Measurements from ENCODE around the gene NAA15. TPM values are rescaled to one million over a fixed set of nuclear protein-coding genes. Genes with fewer than 3 reads are reported as not detected.
"Not testable (repeated sequence)": the region's sequence is repeated elsewhere in the genome, so short reads cannot be mapped to it uniquely, and the experiment has no call there.

NAA15 gene
- total RNA-seq: 100 to 1,000 TPM; 116 to 122 TPM
- 47.0 TPM for polyA plus RNA-seq

DNA sequence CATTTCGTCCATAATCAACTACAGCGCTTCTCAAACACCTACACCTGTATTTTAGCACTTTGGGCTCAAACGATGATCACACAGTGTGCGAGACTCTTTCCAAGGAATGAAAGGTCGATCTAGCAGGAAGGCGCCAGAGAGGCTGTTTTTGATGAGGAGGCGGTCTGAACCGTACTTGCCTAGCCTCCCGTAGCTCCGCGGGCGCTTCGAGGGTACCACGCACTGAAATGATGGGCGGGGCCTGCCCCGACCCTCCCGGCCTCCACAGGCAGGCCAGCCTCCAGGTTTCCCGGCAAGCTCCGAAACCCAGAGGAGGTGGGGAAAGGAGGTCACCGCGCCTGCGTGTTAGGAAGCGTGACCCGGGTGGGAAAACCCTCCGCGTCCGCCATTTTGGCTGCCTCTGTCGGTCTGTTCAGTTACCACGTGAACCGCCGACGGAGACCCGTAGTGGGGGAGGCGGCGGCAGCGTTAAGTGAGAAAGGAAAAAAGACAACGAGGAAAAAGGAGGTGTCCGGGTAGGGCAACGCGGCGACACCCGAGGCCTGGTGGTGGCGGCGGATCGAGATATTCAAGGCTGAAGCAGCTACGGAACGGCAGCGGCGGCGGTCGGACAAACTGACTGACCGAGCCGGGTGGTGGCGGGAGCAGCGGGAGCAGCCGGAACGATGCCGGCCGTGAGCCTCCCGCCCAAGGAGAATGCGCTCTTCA lies at the start of gene NAA15:
NAA15 (plus strand) TSS at position 393 of the 708 bp plus-strand sequence; CDS start at position 666, 273 bp downstream.
- DNase-seq: peak; percentile 97 to 98 (median 98)
- no peaks in the 10 kb centered on the region for H3K36me3 ChIP-seq (ENCODE audit: insufficient read depth, low read length)
- Mint-ChIP-seq H3K9me3 (peaks cover 0 to 1% (median 0%) of the 10 kb centered on the region in 5 donors), H3K27me3 (peaks cover 0 to 1% of the 10 kb centered on the region in 2 donors), H3K36me3 (peaks cover 4 to 30% (median 9%) of the 10 kb centered on the region in 3 donors), H3K4me1 (peaks cover 51 to 69% (median 68%) of the 10 kb centered on the region in 3 donors), H3K27ac (peak within 1 kb of the TSS; percentile 97 to 100 (median 99)), H3K4me3 (peak within 1 kb of the TSS; percentile 96 to 100 (median 99))
- no peaks in the 10 kb centered on the region for H3K27me3 ChIP-seq (ENCODE audit: insufficient read depth, low read length, poor library complexity, severe bottlenecking)
- no peaks in the 10 kb centered on the region for H3K9me3 ChIP-seq (ENCODE audit: low read length)
- ChIA-PET POLR2A (interaction anchor here (0.6 to 3.6 kb wide), 13 partner anchors 11 to 286 kb away, joined by 3 to 25 read pairs (median 7); partner anchors contain the start of genes ELF2, NOCT and SETD7), CTCF (interaction anchor here (0.7 to 2.9 kb wide), 12 partner anchors 11 to 852 kb away, joined by 3 to 10 read pairs (median 6); partner anchors contain the start of genes ELF2, MAML3 and SETD7)
- peaks cover 34% of the 10 kb centered on the region for H3K4me1 ChIP-seq (ENCODE audit: insufficient read depth, low read length)
- H3K27ac ChIP-seq (ENCODE audit: low read depth, low read length): peak within 1 kb of the TSS; percentile 89
- peak within 1 kb of the TSS; percentile 90 for H3K4me3 ChIP-seq (ENCODE audit: low read length)

DNA sequence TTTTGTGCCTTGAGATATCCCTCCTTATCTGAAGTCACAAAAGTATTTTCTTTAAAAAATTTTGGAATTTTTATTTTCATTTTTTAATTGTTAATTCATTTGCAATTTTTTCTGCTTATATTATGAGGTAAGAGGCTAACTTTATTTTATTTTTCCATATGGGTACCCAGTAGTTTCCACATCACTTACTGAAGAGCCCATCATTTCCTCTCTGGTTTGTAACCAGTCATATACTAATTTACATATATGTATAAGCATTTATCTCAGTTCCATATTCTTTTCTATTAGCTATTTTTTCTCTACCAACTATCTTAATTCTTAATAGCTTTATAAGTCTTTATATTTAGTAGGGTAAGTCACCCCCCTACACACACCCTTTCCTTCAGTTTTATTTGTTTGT lies 48.3 kb upstream of the NAA15 start:
- no peaks in the 10 kb centered on the region for H3K27me3 ChIP-seq (ENCODE audit: insufficient read depth, low read length, poor library complexity, severe bottlenecking)
- POLR2A ChIA-PET: no interaction called here

DNA sequence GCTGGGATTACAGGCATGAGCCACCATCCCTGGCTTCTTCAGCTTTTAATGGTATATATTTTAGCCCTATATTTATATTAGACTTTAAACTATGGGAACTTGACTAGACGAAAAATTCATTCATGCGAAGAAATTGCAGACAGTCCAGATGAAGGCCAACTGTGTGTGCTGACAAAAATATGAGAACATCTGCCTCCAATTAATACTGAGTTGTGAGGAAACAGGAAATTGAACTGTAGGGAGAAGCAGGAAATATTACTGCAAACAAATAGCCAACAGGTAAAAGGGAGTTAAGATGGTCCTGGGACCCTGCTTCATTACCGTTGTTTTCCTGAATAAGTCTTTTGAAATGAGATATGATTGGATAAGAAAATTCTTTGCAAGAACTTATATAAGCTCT lies 47.6 kb upstream of the NAA15 start:
- H3K9me3 ChIP-seq (ENCODE audit: low read length): no peaks in the 10 kb centered on the region
- CTCF ChIA-PET: interaction anchor here (0.6 to 1.0 kb wide), 3 partner anchors 25 to 42 kb away, joined by 3 to 4 read pairs (median 3); no protein-coding TSS in a partner anchor

More for the DNA sequence above, 48.3 kb upstream of the NAA15 start:
- DNase-seq: no peak
- Mint-ChIP-seq H3K9me3 (no peaks in the 10 kb centered on the region), H3K4me1 (no peaks in the 10 kb centered on the region), H3K27me3 (no peaks in the 10 kb centered on the region), H3K36me3 (no peaks in the 10 kb centered on the region), H3K27ac (no peak overlapping the region), H3K4me3 (no peak overlapping the region)
- Histone ChIP-seq H3K27ac (ENCODE audit: low read depth, low read length) (no peak overlapping the region), H3K36me3 (ENCODE audit: insufficient read depth, low read length) (no peaks in the 10 kb centered on the region), H3K9me3 (ENCODE audit: low read length) (no peaks in the 10 kb centered on the region), H3K4me1 (ENCODE audit: insufficient read depth, low read length) (no peaks in the 10 kb centered on the region), H3K4me3 (ENCODE audit: low read length) (no peak overlapping the region)
- CTCF ChIA-PET: interaction anchor here (0.9 to 1.0 kb wide), 2 partner anchors 24 to 43 kb away, joined by 3 to 4 read pairs; no protein-coding TSS in a partner anchor

DNA sequence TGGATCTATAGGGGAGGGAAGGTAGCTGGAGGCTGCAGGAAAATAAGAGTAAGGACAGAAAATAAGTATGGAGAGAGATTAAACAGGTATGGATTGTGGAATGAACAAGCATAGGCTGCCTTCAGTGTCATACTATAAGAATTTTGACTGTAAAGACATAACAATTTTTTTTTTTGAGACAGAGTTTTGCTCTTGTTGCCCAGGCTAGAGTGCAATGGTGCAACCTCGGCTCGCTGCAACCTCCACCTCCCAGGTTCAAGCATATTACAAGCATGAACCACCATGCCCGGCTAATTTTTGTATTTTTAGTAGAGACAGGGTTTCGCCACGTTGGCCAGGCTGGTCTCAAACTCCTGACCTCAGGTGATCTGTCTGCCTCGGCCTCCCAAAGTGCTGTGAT lies 45.7 kb upstream of the NAA15 start:
- CTCF ChIA-PET; H3K9me3 Mint-ChIP-seq; H3K27ac Mint-ChIP-seq; H3K4me3 ChIP-seq (ENCODE audit: low read length); H3K27me3 Mint-ChIP-seq; H3K36me3 ChIP-seq (ENCODE audit: insufficient read depth, low read length); H3K27me3 ChIP-seq (ENCODE audit: insufficient read depth, low read length, poor library complexity, severe bottlenecking); DNase-seq; H3K4me3 Mint-ChIP-seq; H3K9me3 ChIP-seq (ENCODE audit: low read length); H3K36me3 Mint-ChIP-seq; H3K4me1 ChIP-seq (ENCODE audit: insufficient read depth, low read length); H3K4me1 Mint-ChIP-seq; H3K27ac ChIP-seq (ENCODE audit: low read depth, low read length): not testable (repeated sequence)
- POLR2A ChIA-PET: interaction anchor here (1.0 kb wide), 1 partner anchor 11 kb away, joined by 3 read pairs; no protein-coding TSS in a partner anchor

More for the DNA sequence above, 47.6 kb upstream of the NAA15 start:
- no peaks in the 10 kb centered on the region for H3K4me1 ChIP-seq (ENCODE audit: insufficient read depth, low read length)
- no peaks in the 10 kb centered on the region for H3K27me3 ChIP-seq (ENCODE audit: insufficient read depth, low read length, poor library complexity, severe bottlenecking)
- no peaks in the 10 kb centered on the region for H3K27me3 Mint-ChIP-seq
- no peaks in the 10 kb centered on the region for H3K4me1 Mint-ChIP-seq
- H3K36me3 ChIP-seq (ENCODE audit: insufficient read depth, low read length): no peaks in the 10 kb centered on the region
- H3K27ac Mint-ChIP-seq: no peak overlapping the region
- H3K4me3 ChIP-seq (ENCODE audit: low read length): no peak overlapping the region
- no peak overlapping the region for H3K27ac ChIP-seq (ENCODE audit: low read depth, low read length)
- H3K4me3 Mint-ChIP-seq: no peak overlapping the region
- POLR2A ChIA-PET: no interaction called here
- DNase-seq: no peak
- H3K9me3 Mint-ChIP-seq: no peaks in the 10 kb centered on the region
- H3K36me3 Mint-ChIP-seq: no peaks in the 10 kb centered on the region

DNA sequence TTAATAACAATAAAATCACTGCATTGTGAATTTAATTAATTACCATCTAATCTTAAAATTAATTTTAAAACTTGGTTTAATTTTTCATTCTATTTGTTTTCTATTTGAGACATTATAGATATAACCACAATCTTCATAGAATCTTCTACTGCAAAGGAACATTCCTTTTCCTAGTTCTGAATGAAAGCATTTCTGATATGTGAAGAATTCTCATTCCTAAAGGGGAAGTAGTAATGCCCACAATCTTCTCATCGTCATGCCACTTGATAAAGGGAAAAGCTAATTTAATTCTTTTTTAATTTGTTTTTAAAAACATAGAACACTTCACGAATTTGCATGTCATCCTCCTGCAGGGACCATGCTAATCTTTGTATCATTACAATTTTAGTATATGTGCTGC lies 45.0 kb upstream of the NAA15 start:
- no peak for DNase-seq
- Mint-ChIP-seq H3K9me3 (no peaks in the 10 kb centered on the region), H3K36me3 (no peaks in the 10 kb centered on the region), H3K4me1 (no peaks in the 10 kb centered on the region), H3K27me3 (peaks cover 0 to 2% of the 10 kb centered on the region in 2 donors), H3K4me3 (no peak overlapping the region), H3K27ac (no peak overlapping the region)
- ChIA-PET CTCF (no interaction called here), POLR2A (no interaction called here)
- Histone ChIP-seq H3K27me3 (ENCODE audit: insufficient read depth, low read length, poor library complexity, severe bottlenecking) (no peaks in the 10 kb centered on the region), H3K9me3 (ENCODE audit: low read length) (no peaks in the 10 kb centered on the region), H3K4me1 (ENCODE audit: insufficient read depth, low read length) (no peaks in the 10 kb centered on the region), H3K27ac (ENCODE audit: low read depth, low read length) (no peak overlapping the region), H3K4me3 (ENCODE audit: low read length) (no peak overlapping the region), H3K36me3 (ENCODE audit: insufficient read depth, low read length) (no peaks in the 10 kb centered on the region)

DNA sequence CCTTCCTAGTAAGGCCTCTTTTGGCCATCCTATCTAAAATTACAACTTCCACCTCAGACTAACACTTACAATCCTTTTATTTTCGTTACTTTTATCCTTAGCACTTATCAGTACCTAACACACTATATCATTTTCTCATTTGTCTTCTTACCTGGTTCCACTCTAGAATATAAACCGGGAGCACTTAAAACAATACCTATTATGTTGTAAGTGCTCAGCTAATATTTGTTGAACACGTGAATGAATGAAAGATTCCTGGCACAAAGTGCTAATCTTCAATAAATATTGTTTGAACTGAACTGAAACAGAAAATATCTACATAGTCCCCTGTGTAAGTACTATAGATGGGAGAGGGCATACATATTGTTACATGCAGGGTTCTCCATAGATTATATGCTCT lies 35.7 kb upstream of the NAA15 start:
- Mint-ChIP-seq H3K4me3 (peak overlapping the region in 1 of 7 donors; percentile 46), H3K27me3 (peaks cover 0 to 1% of the 10 kb centered on the region in 2 donors), H3K9me3 (no peaks in the 10 kb centered on the region), H3K27ac (peak overlapping the region in 2 of 8 donors; percentile 10 to 75), H3K36me3 (no peaks in the 10 kb centered on the region), H3K4me1 (peaks cover 15 to 24% (median 19%) of the 10 kb centered on the region in 3 donors)
- ChIA-PET POLR2A (interaction anchor here (1.2 to 2.1 kb wide), 2 partner anchors 10 to 35 kb away, joined by 3 to 8 read pairs; partner anchors contain the start of gene NAA15), CTCF (interaction anchor here (1.2 to 2.9 kb wide), 3 partner anchors 15 to 36 kb away, joined by 5 to 20 read pairs (median 5); partner anchors contain the start of genes MGARP and NAA15)
- Histone ChIP-seq H3K4me3 (ENCODE audit: low read length) (no peak overlapping the region), H3K36me3 (ENCODE audit: insufficient read depth, low read length) (no peaks in the 10 kb centered on the region), H3K27me3 (ENCODE audit: insufficient read depth, low read length, poor library complexity, severe bottlenecking) (no peaks in the 10 kb centered on the region), H3K27ac (ENCODE audit: low read depth, low read length) (no peak overlapping the region), H3K4me1 (ENCODE audit: insufficient read depth, low read length) (peaks cover 12% of the 10 kb centered on the region), H3K9me3 (ENCODE audit: low read length) (no peaks in the 10 kb centered on the region)
- no peak for DNase-seq

DNA sequence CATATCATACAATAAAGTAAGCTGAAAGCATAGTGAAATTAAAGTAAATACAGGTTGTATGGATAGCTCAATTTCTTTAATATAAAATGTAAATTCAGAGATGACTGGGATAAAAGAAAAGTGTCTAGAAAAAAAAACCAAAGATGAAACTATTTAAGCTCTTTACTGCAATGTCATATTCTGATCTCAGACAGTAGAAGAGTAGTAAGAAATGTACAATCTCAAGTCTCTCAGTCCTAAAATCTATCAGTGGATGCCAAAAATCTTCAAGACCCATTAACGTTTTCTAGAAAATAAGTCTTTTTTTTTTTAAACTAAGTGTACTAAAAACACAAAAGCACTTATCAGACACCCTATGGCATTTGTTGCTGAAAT lies 35.1 kb upstream of the NAA15 start:
- Mint-ChIP-seq H3K9me3 (no peaks in the 10 kb centered on the region), H3K27ac (peak overlapping the region; percentile 75 to 97 (median 90)), H3K27me3 (peaks cover 0 to 1% of the 10 kb centered on the region in 2 donors), H3K36me3 (no peaks in the 10 kb centered on the region), H3K4me1 (peaks cover 15 to 24% (median 19%) of the 10 kb centered on the region in 3 donors), H3K4me3 (peak overlapping the region; percentile 69 to 91 (median 85))
- Histone ChIP-seq H3K36me3 (ENCODE audit: insufficient read depth, low read length) (no peaks in the 10 kb centered on the region), H3K27me3 (ENCODE audit: insufficient read depth, low read length, poor library complexity, severe bottlenecking) (no peaks in the 10 kb centered on the region), H3K9me3 (ENCODE audit: low read length) (no peaks in the 10 kb centered on the region), H3K4me3 (ENCODE audit: low read length) (peak overlapping the region; percentile 55), H3K27ac (ENCODE audit: low read depth, low read length) (peak overlapping the region; percentile 49), H3K4me1 (ENCODE audit: insufficient read depth, low read length) (peaks cover 12% of the 10 kb centered on the region)
- CTCF ChIA-PET: interaction anchor here (0.7 to 2.9 kb wide), 4 partner anchors 14 to 35 kb away, joined by 4 to 20 read pairs (median 5); partner anchors contain the start of genes MGARP and NAA15
- POLR2A ChIA-PET: interaction anchor here (0.8 to 2.1 kb wide), 4 partner anchors 11 to 88 kb away, joined by 3 to 8 read pairs (median 4); partner anchors contain the start of gene NAA15
- DNase-seq: no peak
